PC-3 (cell line): Measurements from ENCODE around the gene PI4KB. TPM values are rescaled to one million over a fixed set of nuclear protein-coding genes. Genes with fewer than 3 reads are reported as not detected.
A peak's percentile ranks its signal among the peaks of the same experiment; 100 is the strongest.

Experiments
- ATAC-seq: fragments of 200-7000 bp; cut with Tn5 transposase; 2 replicates; pipeline ENCODE4 v1.9.1; 2020; ENCODE audit warnings: mild to moderate bottlenecking, moderate library complexity
- BruUV-seq: library from RNA; stranded (reverse); fragments of 400-500 nt; replicated peaks from 2 replicates; lab custom pipeline; 2021; lab: Mats Ljungman, UMichigan
- CTCF ChIA-PET: fragments of 300-600 bp; sonication (Branson Sonifier 250); formaldehyde crosslinking; loops from one replicate; lab custom pipeline; 2022; ENCODE audit warnings: antibody characterized with exemption; lab: Charles Lee
- POLR2A ChIA-PET: fragments of 300-600 bp; sonication (Branson Sonifier 250); formaldehyde crosslinking; loops from one replicate; lab custom pipeline; 2022; ENCODE audit warnings: antibody characterized with exemption; ENCODE audit not compliant: unreplicated experiment; lab: Charles Lee
- DNase-seq: peaks from one replicate; pipeline ENCODE4 v3.0.0-alpha.2; 2015
- H2AFZ ChIP-seq: fragments of 300-600 bp; sonication (generic); 2 replicates; pipeline ENCODE4 v1.6.0; 2016; ENCODE audit warnings: antibody characterized with exemption, low read length
- H3F3A ChIP-seq: fragments of 300-600 bp; sonication (generic); one replicate; pipeline ENCODE4 v1.6.0; 2017; ENCODE audit warnings: antibody characterized with exemption, low read length, control low read depth, mild to moderate bottlenecking; ENCODE audit not compliant: unreplicated experiment
- H3K27ac ChIP-seq: fragments of 300-600 bp; sonication (generic); 2 replicates; pipeline ENCODE4 v1.5.1; 2016; ENCODE audit warnings: mild to moderate bottlenecking, low read length
- H3K27me3 ChIP-seq: fragments of 300-600 bp; sonication (generic); 2 replicates; pipeline ENCODE4 v1.6.1; 2016; ENCODE audit warnings: low read length, mixed read lengths
- H3K36me3 ChIP-seq: fragments of 300-600 bp; sonication (generic); 2 replicates; pipeline ENCODE4 v1.6.1; 2016; ENCODE audit warnings: low read depth, mixed run types, low read length, mixed read lengths
- H3K4me1 ChIP-seq: fragments of 300-600 bp; sonication (generic); 2 replicates; pipeline ENCODE4 v1.5.1; 2016; ENCODE audit warnings: low read length; ENCODE audit not compliant: insufficient read depth
- H3K4me2 ChIP-seq: fragments of 300-600 bp; sonication (generic); 2 replicates; pipeline ENCODE4 v1.6.0; 2016; ENCODE audit warnings: low read length
- H3K4me3 ChIP-seq: fragments of 300-600 bp; sonication (generic); 2 replicates; pipeline ENCODE4 v1.5.1; 2016; ENCODE audit warnings: mild to moderate bottlenecking, low read length, mixed read lengths
- H3K79me2 ChIP-seq: fragments of 300-600 bp; sonication (generic); 2 replicates; pipeline ENCODE4 v1.6.1; 2017; ENCODE audit warnings: low read length, mixed read lengths
- H3K9ac ChIP-seq: fragments of 300-600 bp; sonication (generic); 2 replicates; pipeline ENCODE4 v1.6.0; 2016; ENCODE audit warnings: mild to moderate bottlenecking, low read length
- H3K9me2 ChIP-seq: fragments of 300-600 bp; sonication (generic); replicated peaks from 2 replicates; pipeline ENCODE4 v1.6.1; 2016; ENCODE audit warnings: mixed run types, low read length, mixed read lengths
- H3K9me3 ChIP-seq: fragments of 300-600 bp; sonication (generic); 2 replicates; pipeline ENCODE4 v1.6.1; 2016; ENCODE audit warnings: low read length, mixed read lengths
- H4K20me1 ChIP-seq: fragments of 300-600 bp; sonication (generic); 2 replicates; pipeline ENCODE4 v1.6.1; 2016; ENCODE audit warnings: low read length, mixed read lengths
- EZH2 ChIP-seq: fragments of 300-600 bp; sonication (generic); IDR thresholded peaks from one replicate; pipeline ENCODE4 v1.6.1; 2017; ENCODE audit warnings: antibody characterized with exemption, mild to moderate bottlenecking, low read length; ENCODE audit not compliant: unreplicated experiment
- EZH2phosphoT487 ChIP-seq: fragments of 300-600 bp; sonication (generic); IDR thresholded peaks from 2 replicates; pipeline ENCODE4 v1.6.1; 2018; ENCODE audit warnings: mild to moderate bottlenecking, antibody characterized with exemption, low read length, borderline replicate concordance
- intact Hi-C: fragments of 100-400 bp; cut with micrococcal nuclease; formaldehyde crosslinking; loops from 2 replicates; pipeline ENCODE4 v1.9.0; 2023
- total RNA-seq: library from RNA; depleted of rRNA; stranded (reverse); fragments of >200 nt; gene quantifications from 2 replicates; pipeline ENCODE4 v1.2.3, GENCODE V29; 2014
- TF ChIP-seq, protein P1 (sequence below): fragments of 300-600 bp; sonication (generic); conservative IDR thresholded peaks from 2 replicates; pipeline ENCODE4 v1.5.1; 2017; ENCODE audit warnings: antibody characterized with exemption, low read depth, mild to moderate bottlenecking, low read length

Gene PI4KB
- total RNA-seq, 1 experiment from 2014 or later: 99.5 TPM

- H4K20me1 ChIP-seq: no peaks in the 10 kb centered on the region
- H3K27ac ChIP-seq: no peak overlapping the region
- peaks cover 61% of the 10 kb centered on the region for H3K36me3 ChIP-seq
- no peaks in the 10 kb centered on the region for H3K9me3 ChIP-seq
- H3F3A ChIP-seq: no peaks in the 10 kb centered on the region
- peaks cover 11% of the 10 kb centered on the region for H3K79me2 ChIP-seq
- ATAC-seq (no peak), DNase-seq (no peak)
- no peak overlapping the region for H3K9ac ChIP-seq
- BruUV-seq: no TSS peak
- intact Hi-C loops: no loop called here
- no peaks in the 10 kb centered on the region for H3K27me3 ChIP-seq
- ChIA-PET POLR2A (no interaction called here), CTCF (interaction anchor here (0.5 kb wide), 1 partner anchor 86 kb away, joined by 11 read pairs; no protein-coding TSS in a partner anchor)
- H3K4me1 ChIP-seq: no peaks in the 10 kb centered on the region
- H3K4me3 ChIP-seq: no peak overlapping the region
- no peak overlapping the region for H2AFZ ChIP-seq
- H3K4me2 ChIP-seq: no peak overlapping the region
- TF ChIP-seq, protein P1, sequence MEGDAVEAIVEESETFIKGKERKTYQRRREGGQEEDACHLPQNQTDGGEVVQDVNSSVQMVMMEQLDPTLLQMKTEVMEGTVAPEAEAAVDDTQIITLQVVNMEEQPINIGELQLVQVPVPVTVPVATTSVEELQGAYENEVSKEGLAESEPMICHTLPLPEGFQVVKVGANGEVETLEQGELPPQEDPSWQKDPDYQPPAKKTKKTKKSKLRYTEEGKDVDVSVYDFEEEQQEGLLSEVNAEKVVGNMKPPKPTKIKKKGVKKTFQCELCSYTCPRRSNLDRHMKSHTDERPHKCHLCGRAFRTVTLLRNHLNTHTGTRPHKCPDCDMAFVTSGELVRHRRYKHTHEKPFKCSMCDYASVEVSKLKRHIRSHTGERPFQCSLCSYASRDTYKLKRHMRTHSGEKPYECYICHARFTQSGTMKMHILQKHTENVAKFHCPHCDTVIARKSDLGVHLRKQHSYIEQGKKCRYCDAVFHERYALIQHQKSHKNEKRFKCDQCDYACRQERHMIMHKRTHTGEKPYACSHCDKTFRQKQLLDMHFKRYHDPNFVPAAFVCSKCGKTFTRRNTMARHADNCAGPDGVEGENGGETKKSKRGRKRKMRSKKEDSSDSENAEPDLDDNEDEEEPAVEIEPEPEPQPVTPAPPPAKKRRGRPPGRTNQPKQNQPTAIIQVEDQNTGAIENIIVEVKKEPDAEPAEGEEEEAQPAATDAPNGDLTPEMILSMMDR: no peak
- TF ChIP-seq EZH2 (no peak), EZH2phosphoT487 (no peak)
- no peaks in the 10 kb centered on the region for H3K9me2 ChIP-seq
Observed at GRCh38 chr1:151266315-151266714, 60.9 kb downstream of the PI4KB start.

GRCh38 chr1:151265446-151266236 lies 61.6 kb downstream of the PI4KB start:
- no peak overlapping the region for H2AFZ ChIP-seq
- TF ChIP-seq EZH2 (no peak), EZH2phosphoT487 (no peak)
- TF ChIP-seq, protein P1: no peak
- H3F3A ChIP-seq: no peaks in the 10 kb centered on the region
- ATAC-seq (no peak), DNase-seq (no peak)
- ChIA-PET CTCF (no interaction called here), POLR2A (no interaction called here)
- peaks cover 17% of the 10 kb centered on the region for H3K79me2 ChIP-seq
- H3K9me2 ChIP-seq: no peaks in the 10 kb centered on the region
- H3K9me3 ChIP-seq: no peaks in the 10 kb centered on the region
- no peak overlapping the region for H3K9ac ChIP-seq
- no peaks in the 10 kb centered on the region for H3K4me1 ChIP-seq
- H3K4me3 ChIP-seq: no peak overlapping the region
- no peak overlapping the region for H3K27ac ChIP-seq
- no peaks in the 10 kb centered on the region for H3K27me3 ChIP-seq
- TSS peak; percentile 35 for BruUV-seq
- intact Hi-C loops: no loop called here
- no peaks in the 10 kb centered on the region for H4K20me1 ChIP-seq
- peaks cover 61% of the 10 kb centered on the region for H3K36me3 ChIP-seq
- H3K4me2 ChIP-seq: no peak overlapping the region

- ChIA-PET CTCF (no interaction called here), POLR2A (no interaction called here)
- Histone ChIP-seq H3K9ac (no peak overlapping the region), H3K4me3 (no peak overlapping the region), H3K79me2 (peaks cover 78% of the 10 kb centered on the region), H4K20me1 (no peaks in the 10 kb centered on the region; the same call in 1 of the 2 replicates), H3K9me2 (no peaks in the 10 kb centered on the region), H2AFZ (no peak overlapping the region), H3K27ac (no peak overlapping the region), H3K4me2 (no peak overlapping the region), H3F3A (no peaks in the 10 kb centered on the region), H3K27me3 (no peaks in the 10 kb centered on the region), H3K9me3 (no peaks in the 10 kb centered on the region), H3K36me3 (peaks cover 19% of the 10 kb centered on the region), H3K4me1 (peaks cover 9% of the 10 kb centered on the region; the same call in 1 of the 2 replicates)
- TF ChIP-seq EZH2 (no peak), EZH2phosphoT487 (no peak)
- TF ChIP-seq, protein P1: no peak
- ATAC-seq (no peak), DNase-seq (peak; percentile 32)
- intact Hi-C loops: no loop called here
- no TSS peak for BruUV-seq
Observed at GRCh38 chr1:151259351-151259750, 67.9 kb downstream of the PI4KB start.
